Peyer's patch (tissue), 4 donors: ENCODE measurements around the gene HBM. TPM values are rescaled to one million over a fixed set of nuclear protein-coding genes. Genes with fewer than 3 reads are reported as not detected.
"Not testable (repeated sequence)": the region's sequence is repeated elsewhere in the genome, so short reads cannot be mapped to it uniquely, and the experiment has no call there.

Source experiments
- DNase-seq, 3 donors: peaks; one replicate each; pipeline ENCODE4 v3.0.0-alpha.2; 2017 to 2019
- H3K27ac ChIP-seq, 4 donors: fragments of 200-600 bp; sonication (generic); one replicate each; pipeline ENCODE4 v1.5.1; 2016 to 2019
- H3K27me3 ChIP-seq, 2 donors: fragments of 200-600 bp; sonication (generic); one replicate each; pipeline ENCODE4 v1.5.1; 2019
- H3K36me3 ChIP-seq, 3 donors: fragments of 200-600 bp; sonication (generic); one replicate each; pipeline ENCODE4 v1.5.1; 2016 to 2019
- H3K4me1 ChIP-seq, 4 donors: fragments of 200-600 bp; sonication (generic); one replicate each; pipeline ENCODE4 v1.5.1; 2016 to 2019
- H3K4me3 ChIP-seq, 4 donors: fragments of 200-600 bp; sonication (generic); 1 replicate in 3 of 4; 2 replicates in 1 of 4; pipeline ENCODE4 v1.5.1; 2016 to 2019; ENCODE audit warnings: mild to moderate bottlenecking in 1 of 4
- H3K9me3 ChIP-seq, 4 donors: fragments of 200-600 bp; sonication (generic); one replicate each; pipeline ENCODE4 v1.5.1; 2016 to 2019; ENCODE audit warnings: mild to moderate bottlenecking in 1 of 4
- POLR2A ChIP-seq, 2 donors: fragments of 450-650 bp; IDR thresholded peaks; one replicate each; pipeline ENCODE4 v1.5.1; 2017; ENCODE audit warnings: antibody characterized with exemption in 2 of 2, mild to moderate bottlenecking in 2 of 2, moderate library complexity in 2 of 2
- total RNA-seq, 4 donors: library from RNA; depleted of rRNA; stranded (reverse); fragments of >200 nt; gene quantifications; one replicate each; pipeline ENCODE4 v1.1.0, GENCODE V29; 2016
- TF ChIP-seq, protein P1 (sequence below), 6 experiments: fragments of 450-650 bp in 4 of 6; fragments of 200-600 bp in 2 of 6; sonication (generic) in 1 of 6; IDR thresholded peaks; one replicate each; pipeline ENCODE4 v1.5.1; 2017 to 2019; ENCODE audit warnings: antibody characterized with exemption in 6 of 6, mild to moderate bottlenecking in 3 of 6, moderate library complexity in 1 of 6

HBM gene
- total RNA-seq, 4 donors from 2014 or later = not detected

DNA sequence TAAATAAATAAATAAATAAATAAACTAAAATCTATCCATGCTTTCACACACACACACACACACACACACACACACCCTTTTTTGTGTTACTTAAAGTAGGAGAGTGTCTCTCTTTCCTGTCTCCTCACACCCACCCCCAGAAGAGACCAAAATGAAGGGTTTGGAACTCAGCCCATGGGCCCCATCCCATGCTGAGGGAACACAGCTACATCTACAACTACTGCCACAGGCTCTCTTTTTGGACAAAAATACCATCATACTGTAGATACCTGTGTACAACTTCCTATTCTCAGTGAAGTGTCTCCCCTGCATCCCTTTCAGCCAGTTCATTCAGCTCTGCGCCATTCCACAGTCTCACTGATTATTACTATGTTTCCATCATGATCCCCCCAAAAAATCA, 5.0 kb downstream of the HBM start:
- Histone ChIP-seq H3K9me3 (no peaks in the 10 kb centered on the region), H3K4me3 (no peak overlapping the region), H3K27me3 (peaks cover 0 to 47% of the 10 kb centered on the region in 2 donors), H3K27ac (no peak overlapping the region), H3K4me1 (peaks cover 0 to 9% (median 3%) of the 10 kb centered on the region in 4 donors), H3K36me3 (no peaks in the 10 kb centered on the region)
- TF ChIP-seq, protein P1, sequence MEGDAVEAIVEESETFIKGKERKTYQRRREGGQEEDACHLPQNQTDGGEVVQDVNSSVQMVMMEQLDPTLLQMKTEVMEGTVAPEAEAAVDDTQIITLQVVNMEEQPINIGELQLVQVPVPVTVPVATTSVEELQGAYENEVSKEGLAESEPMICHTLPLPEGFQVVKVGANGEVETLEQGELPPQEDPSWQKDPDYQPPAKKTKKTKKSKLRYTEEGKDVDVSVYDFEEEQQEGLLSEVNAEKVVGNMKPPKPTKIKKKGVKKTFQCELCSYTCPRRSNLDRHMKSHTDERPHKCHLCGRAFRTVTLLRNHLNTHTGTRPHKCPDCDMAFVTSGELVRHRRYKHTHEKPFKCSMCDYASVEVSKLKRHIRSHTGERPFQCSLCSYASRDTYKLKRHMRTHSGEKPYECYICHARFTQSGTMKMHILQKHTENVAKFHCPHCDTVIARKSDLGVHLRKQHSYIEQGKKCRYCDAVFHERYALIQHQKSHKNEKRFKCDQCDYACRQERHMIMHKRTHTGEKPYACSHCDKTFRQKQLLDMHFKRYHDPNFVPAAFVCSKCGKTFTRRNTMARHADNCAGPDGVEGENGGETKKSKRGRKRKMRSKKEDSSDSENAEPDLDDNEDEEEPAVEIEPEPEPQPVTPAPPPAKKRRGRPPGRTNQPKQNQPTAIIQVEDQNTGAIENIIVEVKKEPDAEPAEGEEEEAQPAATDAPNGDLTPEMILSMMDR (IDR thresholded peaks at IDR 0.05) = no peak
- no peak for TF ChIP-seq POLR2A (IDR thresholded peaks at IDR 0.05)
- DNase-seq = no peak

DNA sequence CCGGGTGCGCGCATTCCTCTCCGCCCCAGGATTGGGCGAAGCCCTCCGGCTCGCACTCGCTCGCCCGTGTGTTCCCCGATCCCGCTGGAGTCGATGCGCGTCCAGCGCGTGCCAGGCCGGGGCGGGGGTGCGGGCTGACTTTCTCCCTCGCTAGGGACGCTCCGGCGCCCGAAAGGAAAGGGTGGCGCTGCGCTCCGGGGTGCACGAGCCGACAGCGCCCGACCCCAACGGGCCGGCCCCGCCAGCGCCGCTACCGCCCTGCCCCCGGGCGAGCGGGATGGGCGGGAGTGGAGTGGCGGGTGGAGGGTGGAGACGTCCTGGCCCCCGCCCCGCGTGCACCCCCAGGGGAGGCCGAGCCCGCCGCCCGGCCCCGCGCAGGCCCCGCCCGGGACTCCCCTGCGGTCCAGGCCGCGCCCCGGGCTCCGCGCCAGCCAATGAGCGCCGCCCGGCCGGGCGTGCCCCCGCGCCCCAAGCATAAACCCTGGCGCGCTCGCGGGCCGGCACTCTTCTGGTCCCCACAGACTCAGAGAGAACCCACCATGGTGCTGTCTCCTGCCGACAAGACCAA, 6.7 kb downstream of the HBM start, which contains the start of gene HBA2:
Gene HBA2, plus strand, starts transcription at position 503 of the 568 bp plus-strand sequence. Its CDS starts 37 bp downstream, at position 540.
- not testable (repeated sequence) for H3K36me3 ChIP-seq, H3K4me1 ChIP-seq, H3K27ac ChIP-seq, H3K4me3 ChIP-seq, DNase-seq, H3K9me3 ChIP-seq
- peaks cover 0 to 35% of the 10 kb centered on the region in 2 donors for H3K27me3 ChIP-seq

DNA sequence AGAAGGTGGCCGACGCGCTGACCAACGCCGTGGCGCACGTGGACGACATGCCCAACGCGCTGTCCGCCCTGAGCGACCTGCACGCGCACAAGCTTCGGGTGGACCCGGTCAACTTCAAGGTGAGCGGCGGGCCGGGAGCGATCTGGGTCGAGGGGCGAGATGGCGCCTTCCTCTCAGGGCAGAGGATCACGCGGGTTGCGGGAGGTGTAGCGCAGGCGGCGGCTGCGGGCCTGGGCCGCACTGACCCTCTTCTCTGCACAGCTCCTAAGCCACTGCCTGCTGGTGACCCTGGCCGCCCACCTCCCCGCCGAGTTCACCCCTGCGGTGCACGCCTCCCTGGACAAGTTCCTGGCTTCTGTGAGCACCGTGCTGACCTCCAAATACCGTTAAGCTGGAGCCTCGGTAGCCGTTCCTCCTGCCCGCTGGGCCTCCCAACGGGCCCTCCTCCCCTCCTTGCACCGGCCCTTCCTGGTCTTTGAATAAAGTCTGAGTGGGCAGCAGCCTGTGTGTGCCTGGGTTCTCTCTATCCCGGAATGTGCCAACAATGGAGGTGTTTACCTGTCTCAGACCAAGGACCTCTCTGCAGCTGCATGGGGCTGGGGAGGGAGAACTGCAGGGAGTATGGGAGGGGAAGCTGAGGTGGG, 7.6 kb downstream of the HBM start:
- not testable (repeated sequence) for H3K27ac ChIP-seq, H3K4me1 ChIP-seq, H3K9me3 ChIP-seq, DNase-seq, H3K36me3 ChIP-seq, H3K4me3 ChIP-seq
- H3K27me3 ChIP-seq = peaks cover 0 to 36% of the 10 kb centered on the region in 2 donors

DNA sequence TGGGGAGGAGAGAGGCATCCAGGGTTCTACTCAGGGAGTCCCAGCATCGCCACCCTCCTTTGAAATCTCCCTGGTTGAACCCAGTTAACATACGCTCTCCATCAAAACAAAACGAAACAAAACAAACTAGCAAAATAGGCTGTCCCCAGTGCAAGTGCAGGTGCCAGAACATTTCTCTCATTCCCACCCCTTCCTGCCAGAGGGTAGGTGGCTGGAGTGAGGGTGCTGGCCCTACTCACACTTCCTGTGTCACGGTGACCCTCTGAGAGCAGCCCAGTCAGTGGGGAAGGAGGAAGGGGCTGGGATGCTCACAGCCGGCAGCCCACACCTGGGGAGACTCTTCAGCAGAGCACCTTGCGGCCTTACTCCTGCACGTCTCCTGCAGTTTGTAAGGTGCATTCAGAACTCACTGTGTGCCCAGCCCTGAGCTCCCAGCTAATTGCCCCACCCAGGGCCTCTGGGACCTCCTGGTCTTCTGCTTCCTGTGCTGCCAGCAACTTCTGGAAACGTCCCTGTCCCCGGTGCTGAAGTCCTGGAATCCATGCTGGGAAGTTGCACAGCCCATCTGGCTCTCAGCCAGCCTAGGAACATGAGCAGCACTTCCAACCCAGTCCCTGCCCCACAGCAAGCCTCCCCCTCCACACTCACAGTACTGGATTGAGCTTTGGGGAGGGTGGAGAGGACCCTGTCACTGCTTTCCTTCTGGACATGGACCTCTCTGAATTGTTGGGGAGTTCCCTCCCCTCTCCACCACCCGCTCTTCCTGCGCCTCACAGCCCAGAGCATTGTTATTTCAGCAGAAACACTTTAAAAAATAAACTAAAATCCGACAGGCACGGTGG, 8.4 kb downstream of the HBM start:
- not testable (repeated sequence) for H3K36me3 ChIP-seq, H3K9me3 ChIP-seq, H3K27ac ChIP-seq, DNase-seq, H3K4me3 ChIP-seq, H3K4me1 ChIP-seq
- H3K27me3 ChIP-seq = peaks cover 0 to 36% of the 10 kb centered on the region in 2 donors

DNA sequence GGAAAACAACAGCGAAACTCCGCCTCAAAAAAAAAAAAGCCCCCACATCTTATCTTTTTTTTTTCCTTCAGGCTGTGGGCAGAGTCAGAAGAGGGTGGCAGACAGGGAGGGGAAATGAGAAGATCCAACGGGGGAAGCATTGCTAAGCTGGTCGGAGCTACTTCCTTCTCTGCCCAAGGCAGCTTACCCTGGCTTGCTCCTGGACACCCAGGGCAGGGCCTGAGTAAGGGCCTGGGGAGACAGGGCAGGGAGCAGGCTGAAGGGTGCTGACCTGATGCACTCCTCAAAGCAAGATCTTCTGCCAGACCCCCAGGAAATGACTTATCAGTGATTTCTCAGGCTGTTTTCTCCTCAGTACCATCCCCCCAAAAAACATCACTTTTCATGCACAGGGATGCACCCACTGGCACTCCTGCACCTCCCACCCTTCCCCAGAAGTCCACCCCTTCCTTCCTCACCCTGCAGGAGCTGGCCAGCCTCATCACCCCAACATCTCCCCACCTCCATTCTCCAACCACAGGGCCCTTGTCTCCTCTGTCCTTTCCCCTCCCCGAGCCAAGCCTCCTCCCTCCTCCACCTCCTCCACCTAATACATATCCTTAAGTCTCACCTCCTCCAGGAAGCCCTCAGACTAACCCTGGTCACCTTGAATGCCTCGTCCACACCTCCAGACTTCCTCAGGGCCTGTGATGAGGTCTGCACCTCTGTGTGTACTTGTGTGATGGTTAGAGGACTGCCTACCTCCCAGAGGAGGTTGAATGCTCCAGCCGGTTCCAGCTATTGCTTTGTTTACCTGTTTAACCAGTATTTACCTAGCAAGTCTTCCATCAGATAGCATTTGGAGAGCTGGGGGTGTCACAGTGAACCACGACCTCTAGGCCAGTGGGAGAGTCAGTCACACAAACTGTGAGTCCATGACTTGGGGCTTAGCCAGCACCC, 9.5 kb downstream of the HBM start:
- Histone ChIP-seq H3K27ac (no peak overlapping the region), H3K36me3 (no peaks in the 10 kb centered on the region), H3K4me3 (no peak overlapping the region), H3K9me3 (no peaks in the 10 kb centered on the region), H3K27me3 (peaks cover 0 to 45% of the 10 kb centered on the region in 2 donors), H3K4me1 (peaks cover 0 to 7% (median 2%) of the 10 kb centered on the region in 4 donors)
- TF ChIP-seq, protein P1 (IDR thresholded peaks at IDR 0.05) = no peak
- no peak for TF ChIP-seq POLR2A (IDR thresholded peaks at IDR 0.05)
- DNase-seq = no peak

DNA sequence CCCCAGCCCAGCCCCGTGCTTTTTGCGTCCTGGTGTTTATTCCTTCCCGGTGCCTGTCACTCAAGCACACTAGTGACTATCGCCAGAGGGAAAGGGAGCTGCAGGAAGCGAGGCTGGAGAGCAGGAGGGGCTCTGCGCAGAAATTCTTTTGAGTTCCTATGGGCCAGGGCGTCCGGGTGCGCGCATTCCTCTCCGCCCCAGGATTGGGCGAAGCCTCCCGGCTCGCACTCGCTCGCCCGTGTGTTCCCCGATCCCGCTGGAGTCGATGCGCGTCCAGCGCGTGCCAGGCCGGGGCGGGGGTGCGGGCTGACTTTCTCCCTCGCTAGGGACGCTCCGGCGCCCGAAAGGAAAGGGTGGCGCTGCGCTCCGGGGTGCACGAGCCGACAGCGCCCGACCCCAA, 10.2 kb downstream of the HBM start:
- not testable (repeated sequence) for H3K4me3 ChIP-seq, H3K36me3 ChIP-seq, H3K9me3 ChIP-seq, H3K27ac ChIP-seq, DNase-seq
- peaks cover 5 to 14% (median 9%) of the 10 kb centered on the region in 4 donors for H3K4me1 ChIP-seq
- peaks cover 0 to 52% of the 10 kb centered on the region in 2 donors for H3K27me3 ChIP-seq

DNA sequence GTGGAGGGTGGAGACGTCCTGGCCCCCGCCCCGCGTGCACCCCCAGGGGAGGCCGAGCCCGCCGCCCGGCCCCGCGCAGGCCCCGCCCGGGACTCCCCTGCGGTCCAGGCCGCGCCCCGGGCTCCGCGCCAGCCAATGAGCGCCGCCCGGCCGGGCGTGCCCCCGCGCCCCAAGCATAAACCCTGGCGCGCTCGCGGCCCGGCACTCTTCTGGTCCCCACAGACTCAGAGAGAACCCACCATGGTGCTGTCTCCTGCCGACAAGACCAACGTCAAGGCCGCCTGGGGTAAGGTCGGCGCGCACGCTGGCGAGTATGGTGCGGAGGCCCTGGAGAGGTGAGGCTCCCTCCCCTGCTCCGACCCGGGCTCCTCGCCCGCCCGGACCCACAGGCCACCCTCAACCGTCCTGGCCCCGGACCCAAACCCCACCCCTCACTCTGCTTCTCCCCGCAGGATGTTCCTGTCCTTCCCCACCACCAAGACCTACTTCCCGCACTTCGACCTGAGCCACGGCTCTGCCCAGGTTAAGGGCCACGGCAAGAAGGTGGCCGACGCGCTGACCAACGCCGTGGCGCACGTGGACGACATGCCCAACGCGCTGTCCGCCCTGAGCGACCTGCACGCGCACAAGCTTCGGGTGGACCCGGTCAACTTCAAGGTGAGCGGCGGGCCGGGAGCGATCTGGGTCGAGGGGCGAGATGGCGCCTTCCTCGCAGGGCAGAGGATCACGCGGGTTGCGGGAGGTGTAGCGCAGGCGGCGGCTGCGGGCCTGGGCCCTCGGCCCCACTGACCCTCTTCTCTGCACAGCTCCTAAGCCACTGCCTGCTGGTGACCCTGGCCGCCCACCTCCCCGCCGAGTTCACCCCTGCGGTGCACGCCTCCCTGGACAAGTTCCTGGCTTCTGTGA, 11.0 kb downstream of the HBM start, which contains the start of gene HBA1:
Gene HBA1, plus strand, starts transcription at position 204 of the 906 bp plus-strand sequence. Its CDS starts 37 bp downstream, at position 241.
- H3K4me1 ChIP-seq = peaks cover 7 to 17% (median 14%) of the 10 kb centered on the region in 4 donors
- H3K27me3 ChIP-seq = peaks cover 0 to 45% of the 10 kb centered on the region in 2 donors
- H3K36me3 ChIP-seq = not testable (repeated sequence)

More for the DNA sequence above, 11.0 kb downstream of the HBM start, which contains the start of gene HBA1:
- not testable (repeated sequence) for H3K4me3 ChIP-seq, H3K27ac ChIP-seq, H3K9me3 ChIP-seq, DNase-seq
